COLO668 (cell line): ENCODE measurements around the gene TRIP6.
"Not testable (repeated sequence)": the region's sequence is repeated elsewhere in the genome, so short reads cannot be mapped to it uniquely, and the experiment has no call there.

ENCODE experiments used
- DNase-seq: peaks from one replicate; lab custom pipeline; 2025; ENCODE audit not compliant: unreplicated experiment; lab: John Stamatoyannopoulos, UW

TRIP6 gene

DNA sequence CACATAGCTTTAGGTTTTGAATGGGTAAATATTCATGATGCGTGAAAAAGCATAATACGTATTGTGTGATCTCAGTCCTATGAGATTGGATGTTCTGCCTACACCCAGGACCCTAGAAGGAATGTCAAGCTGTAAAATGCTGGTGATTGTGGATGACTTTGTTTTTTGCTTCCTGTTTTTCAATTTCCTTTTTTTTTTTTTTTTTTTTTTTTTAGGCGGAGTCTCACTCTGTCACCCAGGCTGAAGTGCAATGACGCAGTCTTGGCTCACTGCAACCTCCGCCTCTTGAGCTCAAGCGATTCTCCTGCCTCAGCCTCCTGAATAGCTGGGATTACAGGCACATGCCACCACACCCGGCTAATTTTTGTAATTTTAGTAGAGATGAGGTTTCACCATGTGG, 43.3 kb downstream of the TRIP6 start:
- DNase-seq = not testable (repeated sequence)

DNA sequence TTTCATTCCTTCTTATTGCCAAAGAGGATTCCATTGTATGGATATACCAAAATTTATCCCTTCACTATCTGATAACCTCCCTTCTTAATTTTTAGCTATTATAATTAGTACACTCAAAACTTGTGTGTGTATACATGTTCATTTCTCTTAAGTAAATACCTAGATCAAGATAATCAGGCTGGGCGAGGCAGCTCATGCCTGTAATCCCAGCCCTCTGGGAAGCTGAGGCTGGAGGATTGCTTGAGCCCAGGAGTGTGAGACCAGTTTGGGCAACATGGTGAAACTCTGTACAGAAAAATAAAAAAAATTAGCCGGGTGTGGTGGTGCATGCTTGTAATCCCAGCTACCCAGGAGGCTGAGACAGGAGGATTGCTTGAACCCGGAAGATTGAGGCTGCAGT, 44.3 kb downstream of the TRIP6 start:
- no peak for DNase-seq

DNA sequence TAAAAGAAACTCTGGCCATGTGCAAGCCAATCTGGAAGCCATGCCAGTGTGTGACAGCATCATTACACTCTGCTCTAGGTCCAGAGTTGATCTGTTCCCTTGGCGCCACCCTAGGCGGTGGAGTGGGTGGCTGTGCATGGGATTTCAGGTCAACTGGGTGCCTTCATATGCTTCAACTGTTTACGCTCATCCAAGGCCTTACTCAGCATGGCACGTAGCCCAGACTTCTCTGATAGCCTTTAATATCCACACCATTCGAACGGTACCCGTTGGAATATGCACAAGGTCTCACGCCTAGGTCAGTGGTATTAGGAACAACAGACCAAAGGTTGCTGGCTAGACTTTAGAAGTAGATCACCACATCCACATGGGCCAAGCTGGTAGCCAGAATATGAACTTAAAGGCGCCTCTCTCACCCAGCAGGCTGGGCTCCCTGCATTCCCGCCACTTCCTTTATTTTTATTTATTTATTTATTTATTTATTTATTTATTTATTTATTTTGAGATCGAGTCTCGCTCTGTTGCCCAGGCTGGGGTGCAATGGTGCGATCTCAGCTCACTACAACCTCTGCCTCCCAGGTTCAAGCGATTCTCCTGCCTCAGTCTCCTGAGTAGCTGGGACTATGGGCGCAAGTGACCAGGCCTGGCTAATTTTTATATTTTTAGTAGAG, 47.2 kb downstream of the TRIP6 start:
- DNase-seq = no peak

DNA sequence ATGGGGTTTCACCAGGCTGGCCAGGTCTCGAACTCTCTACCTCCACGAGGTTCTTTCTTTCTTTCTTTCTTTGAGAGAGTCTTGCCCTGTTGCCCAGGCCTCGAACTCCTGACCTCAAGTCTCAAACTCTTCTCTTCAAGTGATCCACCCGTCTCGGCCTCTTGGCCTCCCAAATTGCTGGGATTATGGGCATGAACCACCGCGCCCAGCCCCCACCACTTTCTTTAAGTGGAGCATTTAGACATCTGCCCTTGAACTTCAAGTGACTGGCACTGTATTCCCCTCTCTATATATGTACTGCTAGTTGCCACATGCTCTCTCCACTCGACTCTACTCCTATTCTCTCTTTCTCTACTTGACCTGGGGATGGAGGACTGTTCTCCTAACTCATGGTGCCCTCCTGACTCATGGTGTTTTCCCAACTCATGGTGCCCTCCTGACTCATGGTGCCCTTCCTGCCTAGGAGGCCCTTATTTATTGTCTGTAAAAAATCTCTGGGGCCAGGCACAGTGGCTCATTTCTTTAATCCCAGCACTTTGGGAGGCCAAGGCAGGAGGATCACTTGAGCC, 47.8 kb downstream of the TRIP6 start:
- no peak for DNase-seq

DNA sequence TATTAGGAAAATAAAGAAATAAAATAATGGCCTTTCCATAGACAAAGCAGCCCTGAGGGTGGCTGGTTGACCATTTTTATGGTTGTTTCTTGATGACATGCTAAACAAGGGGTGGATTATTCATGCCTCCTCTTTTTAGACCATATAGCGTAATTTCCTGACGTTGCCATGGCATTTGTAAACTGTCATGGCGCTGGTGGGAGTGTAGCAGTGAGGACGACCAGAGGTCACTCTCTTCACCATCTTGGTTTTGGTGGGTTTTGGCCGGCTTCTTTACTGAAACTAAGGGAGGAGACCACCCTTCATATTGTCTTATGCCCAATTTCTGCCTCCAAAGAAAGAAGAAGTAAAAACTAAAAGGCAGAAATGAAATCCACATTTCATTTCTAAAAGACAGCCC, 52.1 kb downstream of the TRIP6 start:
- DNase-seq = not testable (repeated sequence)

DNA sequence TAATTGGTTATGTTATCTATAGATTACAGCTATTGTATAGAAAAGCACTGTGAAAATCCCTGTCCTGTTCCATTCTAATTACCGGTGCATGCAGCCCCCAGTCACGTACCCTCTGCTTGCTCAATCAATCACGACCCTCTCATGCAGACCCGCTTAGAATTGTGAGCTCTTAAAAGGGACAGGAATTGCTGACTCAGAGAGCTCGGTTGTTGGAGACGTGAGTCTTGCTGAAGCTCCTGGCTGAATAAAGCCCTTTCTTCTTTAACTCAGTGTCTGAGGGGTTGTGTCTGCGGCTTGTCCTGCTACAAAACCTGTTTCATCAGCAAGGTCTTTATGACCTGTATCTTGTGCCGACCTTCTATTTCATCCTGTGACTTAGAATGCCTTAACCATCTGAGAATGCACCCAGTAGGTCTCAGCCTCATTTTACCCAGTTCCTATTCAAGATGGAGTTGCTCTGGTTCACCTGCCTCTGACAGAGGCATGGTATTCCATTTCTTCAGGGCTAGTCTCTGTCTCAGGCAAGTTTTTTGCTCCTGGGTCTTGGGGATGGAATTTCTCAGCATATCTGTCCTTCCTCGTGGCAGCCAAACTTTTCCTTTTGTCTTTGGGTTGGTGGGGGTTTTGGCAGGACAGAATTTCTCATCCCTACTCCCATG, 52.7 kb downstream of the TRIP6 start:
- DNase-seq = not testable (repeated sequence)

DNA sequence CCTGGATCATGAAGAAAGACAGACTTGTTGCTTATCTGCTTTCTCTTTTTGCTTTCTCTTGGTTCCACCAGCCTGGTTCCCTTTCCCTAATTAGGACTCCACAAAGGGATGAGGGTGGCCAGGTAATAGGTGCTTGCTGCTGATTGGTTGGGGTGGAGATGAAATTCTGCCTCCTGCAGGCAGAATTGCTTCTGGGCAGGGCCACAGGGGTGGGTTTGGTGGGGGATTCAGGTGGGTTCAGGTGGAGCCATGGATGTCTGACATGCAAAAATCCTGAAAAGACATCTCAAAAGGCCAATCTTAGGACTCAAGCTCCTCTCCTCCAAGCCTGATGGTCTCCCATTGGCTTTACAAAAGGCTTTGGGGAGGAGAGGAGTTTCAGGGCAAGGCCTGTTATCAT, 53.9 kb downstream of the TRIP6 start:
- no peak for DNase-seq
